ENCODE measurements around the gene SUSD3. TPM values are rescaled to one million over a fixed set of nuclear protein-coding genes. Genes with fewer than 3 reads are reported as not detected.

The SUSD3 gene
- total and polyA plus RNA-seq, 8 donors: 1.7 to 4.5 (median 2.6) TPM; not detected in 2

DNA sequence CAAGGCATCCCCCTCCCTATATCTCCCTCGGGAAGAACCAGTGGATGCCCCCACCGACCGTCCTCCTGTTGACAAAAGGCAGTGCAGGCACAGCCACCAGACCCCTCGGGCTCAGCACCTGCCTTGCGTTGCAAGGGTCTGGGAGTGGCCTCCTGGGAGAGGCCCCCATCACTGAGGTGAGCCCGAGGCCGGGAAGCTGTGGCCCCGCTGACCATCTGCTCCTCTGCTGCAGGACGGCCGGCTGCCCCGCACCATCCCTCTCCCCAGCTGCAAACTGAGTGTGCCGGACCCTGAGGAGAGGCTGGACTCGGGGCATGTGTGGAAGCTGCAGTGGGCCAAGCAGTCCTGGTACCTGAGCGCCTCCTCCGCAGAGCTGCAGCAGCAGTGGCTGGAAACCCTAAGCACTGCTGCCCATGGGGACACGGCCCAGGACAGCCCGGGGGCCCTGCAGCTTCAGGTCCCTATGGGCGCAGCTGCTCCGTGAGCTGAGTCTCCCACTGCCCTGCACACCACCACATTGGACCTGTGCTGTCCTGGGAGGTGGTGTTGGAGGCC lies 23.3 kb upstream of the SUSD3 start:
- H3K27me3 ChIP-seq: peaks cover 0 to 5% (median 0%) of the 10 kb centered on the region in 3 donors
- peaks cover 0 to 23% (median 3%) of the 10 kb centered on the region in 4 donors for H3K36me3 ChIP-seq
- H3K9me3 ChIP-seq: no peaks in the 10 kb centered on the region
- 84 to 93% (median 89%) methylated on average over 4 to 19 of the region's 19 CpGs for WGBS, 5 donors
- intact Hi-C loops (cut with DNase I; ENCODE audit: low total_unique reads): no loop called here
- no peak overlapping the region for H3K4me3 ChIP-seq
- no peak for DNase-seq
- TF ChIP-seq EP300 (IDR thresholded peaks at IDR 0.05): no peak
- TF ChIP-seq POLR2A (IDR thresholded peaks at IDR 0.05): no peak
- no peak for TF ChIP-seq POLR2AphosphoS5 (IDR thresholded peaks at IDR 0.05)
- TF ChIP-seq, protein P1, sequence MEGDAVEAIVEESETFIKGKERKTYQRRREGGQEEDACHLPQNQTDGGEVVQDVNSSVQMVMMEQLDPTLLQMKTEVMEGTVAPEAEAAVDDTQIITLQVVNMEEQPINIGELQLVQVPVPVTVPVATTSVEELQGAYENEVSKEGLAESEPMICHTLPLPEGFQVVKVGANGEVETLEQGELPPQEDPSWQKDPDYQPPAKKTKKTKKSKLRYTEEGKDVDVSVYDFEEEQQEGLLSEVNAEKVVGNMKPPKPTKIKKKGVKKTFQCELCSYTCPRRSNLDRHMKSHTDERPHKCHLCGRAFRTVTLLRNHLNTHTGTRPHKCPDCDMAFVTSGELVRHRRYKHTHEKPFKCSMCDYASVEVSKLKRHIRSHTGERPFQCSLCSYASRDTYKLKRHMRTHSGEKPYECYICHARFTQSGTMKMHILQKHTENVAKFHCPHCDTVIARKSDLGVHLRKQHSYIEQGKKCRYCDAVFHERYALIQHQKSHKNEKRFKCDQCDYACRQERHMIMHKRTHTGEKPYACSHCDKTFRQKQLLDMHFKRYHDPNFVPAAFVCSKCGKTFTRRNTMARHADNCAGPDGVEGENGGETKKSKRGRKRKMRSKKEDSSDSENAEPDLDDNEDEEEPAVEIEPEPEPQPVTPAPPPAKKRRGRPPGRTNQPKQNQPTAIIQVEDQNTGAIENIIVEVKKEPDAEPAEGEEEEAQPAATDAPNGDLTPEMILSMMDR (IDR thresholded peaks at IDR 0.05): no peak
- H3K4me1 ChIP-seq: peaks cover 0 to 44% (median 2%) of the 10 kb centered on the region in 4 donors
- H3K27ac ChIP-seq: no peak overlapping the region

DNA sequence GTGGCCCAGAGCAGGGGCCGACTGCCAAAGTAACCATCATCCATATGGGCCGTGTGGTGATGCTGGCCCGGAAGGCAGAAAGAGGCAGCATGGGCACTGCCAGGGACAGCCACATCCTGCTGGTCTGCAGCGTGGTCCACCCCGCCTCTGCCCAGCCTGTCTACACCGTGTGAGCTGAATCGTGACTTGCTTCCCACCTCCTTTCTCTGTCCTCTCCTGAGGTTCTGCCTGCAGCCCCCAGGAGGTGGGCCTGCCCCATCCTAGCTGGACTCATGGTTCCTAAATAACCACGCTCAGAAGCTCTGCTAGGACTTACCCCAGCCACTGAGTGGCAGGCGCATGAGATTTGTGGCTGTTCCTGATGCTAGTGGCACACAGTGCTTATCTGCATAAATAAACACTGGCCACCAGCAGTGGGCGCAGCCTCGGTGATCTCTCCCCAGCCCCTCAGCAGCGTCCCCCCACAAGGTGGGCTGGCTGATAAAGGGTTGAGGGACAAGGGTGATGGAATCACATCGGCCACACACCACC lies 22.6 kb upstream of the SUSD3 start:
- H3K9me3 ChIP-seq: no peaks in the 10 kb centered on the region
- TF ChIP-seq, protein P1 (IDR thresholded peaks at IDR 0.05): no peak
- TF ChIP-seq POLR2AphosphoS5 (IDR thresholded peaks at IDR 0.05): no peak
- no peak for TF ChIP-seq EP300 (IDR thresholded peaks at IDR 0.05)
- TF ChIP-seq POLR2A (IDR thresholded peaks at IDR 0.05): no peak
- peaks cover 0 to 5% (median 0%) of the 10 kb centered on the region in 3 donors for H3K27me3 ChIP-seq
- 52 to 71% (median 56%) methylated on average over 11 to 13 of the region's 13 CpGs for WGBS, 5 donors
- no peak overlapping the region for H3K4me3 ChIP-seq
- peaks cover 0 to 44% (median 2%) of the 10 kb centered on the region in 4 donors for H3K4me1 ChIP-seq
- H3K36me3 ChIP-seq: peaks cover 0 to 23% (median 3%) of the 10 kb centered on the region in 4 donors
- intact Hi-C loops (cut with DNase I; ENCODE audit: low total_unique reads): no loop called here
- no peak for DNase-seq
- no peak overlapping the region for H3K27ac ChIP-seq

DNA sequence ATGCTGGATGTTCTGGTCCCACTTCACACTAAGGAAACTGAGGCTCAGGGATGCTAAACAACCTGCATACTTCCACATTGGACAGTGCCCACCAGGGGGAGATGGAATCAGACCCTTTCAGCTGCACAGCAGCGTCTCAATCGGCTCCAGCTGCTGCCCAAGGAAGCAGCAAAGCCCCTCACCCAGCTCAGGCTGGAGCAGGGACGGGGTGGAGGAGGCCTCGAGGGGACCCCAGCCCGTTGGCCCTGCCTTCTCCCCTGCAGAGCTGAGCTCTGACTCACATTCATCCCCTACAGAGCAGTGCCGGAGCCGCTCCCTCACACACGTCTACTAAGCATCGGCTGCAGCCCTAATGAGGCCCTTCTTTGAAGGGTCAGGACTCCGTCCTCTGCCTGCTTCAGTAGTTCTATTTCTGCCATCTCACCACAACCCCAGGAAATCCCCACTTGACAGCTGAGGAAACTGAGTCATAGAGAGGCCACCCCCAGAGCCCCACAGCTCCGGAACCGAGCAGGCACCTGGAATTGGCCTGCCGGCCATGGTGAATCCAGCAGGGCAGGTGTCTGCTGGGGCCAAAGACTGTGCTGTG lies 21.5 kb upstream of the SUSD3 start:
- Histone ChIP-seq H3K27me3 (peaks cover 0 to 5% (median 0%) of the 10 kb centered on the region in 3 donors), H3K27ac (no peak overlapping the region), H3K36me3 (peaks cover 0 to 19% (median 0%) of the 10 kb centered on the region in 4 donors), H3K4me1 (peaks cover 0 to 39% (median 2%) of the 10 kb centered on the region in 4 donors), H3K9me3 (no peaks in the 10 kb centered on the region), H3K4me3 (no peak overlapping the region)
- DNase-seq: no peak
- TF ChIP-seq POLR2A (IDR thresholded peaks at IDR 0.05): no peak
- TF ChIP-seq, protein P1 (IDR thresholded peaks at IDR 0.05): no peak
- WGBS, 5 donors: 74 to 86% (median 78%) methylated on average over 7 to 13 of the region's 13 CpGs
- intact Hi-C loops (cut with DNase I; ENCODE audit: low total_unique reads): no loop called here

DNA sequence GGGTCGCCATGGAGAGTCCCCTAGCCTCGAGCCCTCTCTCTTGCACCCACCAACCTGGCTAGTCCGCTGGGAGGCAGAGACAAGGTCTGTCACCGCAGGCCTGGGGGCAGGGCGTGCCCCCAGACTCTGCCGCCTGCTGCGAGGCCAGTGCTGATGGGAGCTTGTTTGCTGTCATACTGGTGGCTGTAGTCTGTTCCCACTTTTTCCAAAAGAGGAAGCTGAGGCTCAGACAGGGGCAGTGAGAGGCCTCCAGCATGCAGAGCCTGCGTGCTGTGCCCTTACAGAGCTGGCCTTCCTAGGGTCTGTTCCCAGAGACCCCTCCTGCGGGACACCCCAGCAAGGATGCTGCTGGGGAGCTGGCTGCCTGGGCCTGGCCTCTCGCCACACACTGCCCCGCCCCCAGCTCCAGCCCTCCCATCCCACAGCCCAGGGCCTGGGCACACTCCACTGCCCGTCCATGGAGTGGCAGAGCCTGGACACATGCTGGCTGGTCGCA lies 21.0 kb upstream of the SUSD3 start:
- Histone ChIP-seq H3K36me3 (peaks cover 0 to 16% (median 0%) of the 10 kb centered on the region in 4 donors), H3K27ac (no peak overlapping the region), H3K27me3 (peaks cover 0 to 5% (median 0%) of the 10 kb centered on the region in 3 donors), H3K4me3 (no peak overlapping the region), H3K9me3 (no peaks in the 10 kb centered on the region), H3K4me1 (peaks cover 0 to 34% (median 2%) of the 10 kb centered on the region in 4 donors)
- 82 to 87% (median 84%) methylated on average over 9 to 13 of the region's 13 CpGs; no CpG with 5 or more reads in 1 of the 5 donors for WGBS, 5 donors
- intact Hi-C loops (cut with DNase I; ENCODE audit: low total_unique reads): no loop called here
- no peak for DNase-seq
- TF ChIP-seq EP300 (IDR thresholded peaks at IDR 0.05) (no peak), POLR2AphosphoS5 (IDR thresholded peaks at IDR 0.05) (no peak), POLR2A (IDR thresholded peaks at IDR 0.05) (no peak)
- TF ChIP-seq, protein P1 (IDR thresholded peaks at IDR 0.05): no peak
